Dendritic cell treated with granulocyte-macrophage colony-stimulating factor and Interleukin-4, amounts not matched to agents 40 ng/mL and 50 ng/mL, for 4 days (primary cell): Measurements from ENCODE around the gene IRF2.

Experiments
- H3K27ac Mint-ChIP-seq: one replicate; pipeline ENCODE4 v1.8.0; 2022; ENCODE audit warnings: mild to moderate bottlenecking, mixed read lengths
- H3K27me3 Mint-ChIP-seq: one replicate; pipeline ENCODE4 v1.8.0; 2022; ENCODE audit warnings: mild to moderate bottlenecking, mixed read lengths
- H3K36me3 Mint-ChIP-seq: one replicate; pipeline ENCODE4 v1.8.0; 2022; ENCODE audit warnings: low read depth, mixed read lengths
- H3K4me1 Mint-ChIP-seq: one replicate; pipeline ENCODE4 v1.8.0; 2022; ENCODE audit warnings: low read depth, mixed read lengths
- H3K4me3 Mint-ChIP-seq: one replicate; pipeline ENCODE4 v1.8.0; 2022; ENCODE audit warnings: mild to moderate bottlenecking, moderate library complexity, mixed read lengths
- H3K9me3 Mint-ChIP-seq: one replicate; pipeline ENCODE4 v1.8.0; 2022; ENCODE audit warnings: mixed read lengths
- intact Hi-C: fragments of 100-400 bp; cut with micrococcal nuclease; formaldehyde crosslinking; loops from one replicate; pipeline ENCODE4 v1.15.0; 2022

The IRF2 gene

DNA sequence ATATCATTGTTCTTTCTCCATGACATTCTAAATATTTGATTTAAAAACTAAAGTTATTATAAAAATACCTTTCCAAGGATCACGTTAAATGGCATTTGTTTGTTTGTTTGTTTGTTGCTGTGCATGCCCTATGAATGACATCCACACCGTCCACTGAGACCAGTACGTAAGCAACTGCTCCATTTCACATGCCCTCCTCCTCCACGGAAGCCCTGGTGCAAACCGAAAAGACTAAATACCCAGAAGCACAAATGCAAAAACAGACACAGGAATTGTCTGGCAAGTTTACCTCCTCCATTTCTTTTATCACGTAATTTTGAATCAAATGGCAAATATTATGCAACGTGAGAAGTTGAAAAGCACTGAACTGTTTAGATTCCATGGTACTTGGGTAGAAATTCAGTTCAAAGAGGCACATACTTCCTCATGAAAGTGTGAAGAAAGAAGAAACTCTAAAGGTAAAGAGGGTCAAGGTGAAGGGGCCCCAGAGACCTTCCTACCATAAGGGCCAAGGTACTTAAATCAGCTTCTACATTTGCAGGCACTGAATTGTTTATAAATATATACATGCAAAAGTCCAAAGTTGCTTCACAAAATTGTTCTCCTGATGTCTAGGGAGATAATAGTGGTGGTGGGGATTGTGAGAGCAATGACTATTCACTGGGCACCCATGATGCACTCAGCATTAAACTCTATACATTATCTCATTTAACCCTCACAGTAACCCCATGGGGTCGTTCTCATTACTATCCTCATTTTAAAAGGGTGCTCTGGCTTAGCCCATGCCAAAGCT, 23.4 kb downstream of the IRF2 start:
- no peak overlapping the region for H3K4me3 Mint-ChIP-seq
- no peaks in the 10 kb centered on the region for H3K9me3 Mint-ChIP-seq
- intact Hi-C loops = no loop called here
- H3K27me3 Mint-ChIP-seq = no peaks in the 10 kb centered on the region
- peaks cover 87% of the 10 kb centered on the region for H3K4me1 Mint-ChIP-seq
- H3K36me3 Mint-ChIP-seq = peaks cover 61% of the 10 kb centered on the region
- H3K27ac Mint-ChIP-seq = no peak overlapping the region

DNA sequence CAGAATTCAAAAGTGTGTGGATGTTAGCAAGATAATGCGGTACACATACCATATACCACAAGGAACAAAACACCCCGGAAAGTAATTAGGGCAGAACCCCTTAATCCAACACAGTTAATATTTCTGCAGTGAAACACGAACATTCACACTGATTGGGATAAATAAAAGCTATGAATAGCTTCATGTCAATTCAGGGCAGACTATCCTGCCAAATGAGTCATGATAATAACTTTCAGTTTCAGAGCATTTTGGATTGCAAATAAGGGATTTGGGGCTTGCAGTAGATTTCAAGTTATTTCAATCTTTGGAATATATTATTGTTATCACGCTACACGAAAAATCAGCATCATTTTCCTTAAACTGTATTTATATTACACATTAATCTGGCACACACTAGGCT, 24.3 kb downstream of the IRF2 start:
- Mint-ChIP-seq H3K36me3 (peaks cover 56% of the 10 kb centered on the region), H3K27me3 (no peaks in the 10 kb centered on the region), H3K27ac (no peak overlapping the region), H3K4me1 (peaks cover 87% of the 10 kb centered on the region), H3K4me3 (no peak overlapping the region), H3K9me3 (no peaks in the 10 kb centered on the region)
- intact Hi-C loops = no loop called here

DNA sequence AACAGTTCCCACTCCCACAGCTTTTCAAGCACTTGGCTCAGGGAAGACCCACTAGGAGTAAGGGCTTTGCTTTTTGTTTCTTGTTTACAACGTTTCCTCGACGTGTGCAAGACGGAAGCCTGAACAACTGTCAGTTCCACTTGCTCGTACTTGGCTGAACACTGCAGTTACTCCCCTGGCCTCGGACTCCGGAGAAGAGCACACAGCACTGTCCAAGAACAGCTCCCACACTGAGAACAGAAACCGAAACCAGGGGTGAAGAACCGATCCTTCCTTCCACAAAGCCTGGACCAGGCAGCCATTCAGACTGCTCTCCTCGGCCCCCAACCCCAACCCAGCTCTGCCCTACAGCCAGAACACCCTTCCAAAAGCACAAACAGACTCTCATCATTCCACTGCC, 25.5 kb downstream of the IRF2 start:
- peak overlapping the region; percentile 76 for H3K4me3 Mint-ChIP-seq
- H3K27me3 Mint-ChIP-seq = no peaks in the 10 kb centered on the region
- H3K36me3 Mint-ChIP-seq = peaks cover 53% of the 10 kb centered on the region
- H3K4me1 Mint-ChIP-seq = peaks cover 82% of the 10 kb centered on the region
- intact Hi-C loops = no loop called here
- H3K27ac Mint-ChIP-seq = peak overlapping the region; percentile 84
- no peaks in the 10 kb centered on the region for H3K9me3 Mint-ChIP-seq

- peaks cover 79% of the 10 kb centered on the region for H3K4me1 Mint-ChIP-seq
- H3K4me3 Mint-ChIP-seq = no peak overlapping the region
- H3K27me3 Mint-ChIP-seq = no peaks in the 10 kb centered on the region
- peak overlapping the region; percentile 84 for H3K27ac Mint-ChIP-seq
- H3K9me3 Mint-ChIP-seq = no peaks in the 10 kb centered on the region
- peaks cover 53% of the 10 kb centered on the region for H3K36me3 Mint-ChIP-seq
- intact Hi-C loops = no loop called here
Observed at GRCh38 chr4:184448141-184448540, 26.2 kb downstream of the IRF2 start.

- Mint-ChIP-seq H3K27ac (peak overlapping the region; percentile 84), H3K27me3 (no peaks in the 10 kb centered on the region), H3K4me3 (no peak overlapping the region), H3K36me3 (peaks cover 53% of the 10 kb centered on the region), H3K9me3 (no peaks in the 10 kb centered on the region), H3K4me1 (peaks cover 81% of the 10 kb centered on the region)
- intact Hi-C loops = no loop called here
Observed at GRCh38 chr4:184447664-184448063, 26.7 kb downstream of the IRF2 start.

DNA sequence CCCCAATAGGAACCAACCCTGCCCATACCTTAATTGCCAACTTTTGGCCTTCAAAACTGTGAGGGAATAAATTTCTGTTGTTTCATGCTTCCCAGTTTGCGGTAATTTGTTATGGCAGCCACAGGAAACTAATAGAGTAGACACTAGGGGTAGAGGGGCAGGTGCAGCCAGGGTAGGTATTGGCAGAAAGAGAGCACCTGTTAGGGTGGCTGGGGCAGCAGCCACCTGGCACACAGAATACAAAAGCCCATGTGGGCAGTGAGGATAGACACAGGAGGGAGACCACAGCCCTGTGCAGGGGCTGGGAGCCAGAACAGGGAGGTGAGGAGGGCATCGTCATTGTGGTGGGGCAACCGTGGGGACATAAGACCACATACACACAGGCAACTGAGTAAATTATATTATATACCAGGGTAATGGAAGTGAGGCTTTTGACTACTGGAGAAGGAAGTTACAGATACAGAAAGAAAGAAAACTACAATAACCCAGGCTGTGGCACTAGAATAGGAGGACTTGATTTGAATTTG, 28.2 kb downstream of the IRF2 start:
- Mint-ChIP-seq H3K4me3 (no peak overlapping the region), H3K27ac (no peak overlapping the region), H3K4me1 (peaks cover 76% of the 10 kb centered on the region), H3K9me3 (no peaks in the 10 kb centered on the region), H3K27me3 (no peaks in the 10 kb centered on the region), H3K36me3 (peaks cover 49% of the 10 kb centered on the region)
- intact Hi-C loops = no loop called here

DNA sequence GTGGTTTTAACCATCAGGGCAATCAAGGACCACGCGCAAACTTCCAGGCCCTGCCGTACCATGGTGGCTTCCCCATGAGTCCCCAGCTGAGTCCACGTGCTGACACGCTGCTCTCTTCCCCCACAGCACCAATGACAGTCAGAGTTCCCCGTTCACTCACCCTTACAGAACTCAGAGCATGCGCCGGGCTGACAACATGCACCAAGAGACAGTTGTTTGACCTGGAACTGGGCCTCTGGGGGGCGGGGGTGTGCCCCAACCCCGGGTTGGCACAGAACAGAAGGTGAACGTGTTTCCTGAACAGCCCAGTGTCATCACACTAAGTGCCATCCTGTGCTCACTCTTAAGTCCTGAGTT, 29.4 kb downstream of the IRF2 start:
- intact Hi-C loops = no loop called here
- no peaks in the 10 kb centered on the region for H3K9me3 Mint-ChIP-seq
- no peak overlapping the region for H3K4me3 Mint-ChIP-seq
- H3K27ac Mint-ChIP-seq = no peak overlapping the region
- H3K27me3 Mint-ChIP-seq = no peaks in the 10 kb centered on the region
- H3K36me3 Mint-ChIP-seq = peaks cover 61% of the 10 kb centered on the region
- peaks cover 82% of the 10 kb centered on the region for H3K4me1 Mint-ChIP-seq

DNA sequence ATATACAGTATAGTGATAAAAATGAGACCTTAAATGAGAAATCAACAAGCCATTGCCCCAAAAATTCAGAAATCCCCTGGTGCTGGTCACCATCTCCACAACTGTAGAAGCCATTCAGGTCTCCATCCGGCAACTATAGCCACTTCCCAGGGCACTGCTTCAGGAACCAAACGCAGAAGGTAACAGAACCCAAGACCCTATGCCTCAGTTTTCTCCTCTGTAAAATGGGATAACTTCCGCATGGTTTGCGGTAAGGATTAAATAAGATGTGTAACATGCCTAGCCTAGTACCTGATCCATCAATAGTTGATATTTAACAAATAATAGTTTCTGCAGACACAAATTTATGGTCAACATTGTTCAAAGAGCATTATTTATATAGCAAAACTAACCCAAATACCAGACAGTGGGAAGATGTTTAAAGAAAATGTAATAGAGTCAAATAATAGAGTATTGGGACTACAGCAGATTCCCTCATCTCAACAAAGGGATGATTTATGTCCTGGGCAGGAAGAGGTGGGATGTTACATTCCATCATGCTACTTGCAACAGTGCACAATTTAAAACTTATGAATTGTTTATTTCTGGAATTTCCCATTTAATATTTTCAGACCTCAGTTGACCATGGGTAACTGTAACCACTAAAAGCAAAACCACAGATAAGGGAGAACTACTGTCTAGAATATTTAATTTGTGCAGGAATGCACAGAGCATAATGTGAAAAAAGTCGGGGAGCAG, 30.0 kb downstream of the IRF2 start:
- Mint-ChIP-seq H3K4me3 (no peak overlapping the region), H3K36me3 (peaks cover 61% of the 10 kb centered on the region), H3K27me3 (no peaks in the 10 kb centered on the region), H3K4me1 (peaks cover 82% of the 10 kb centered on the region), H3K9me3 (no peaks in the 10 kb centered on the region), H3K27ac (no peak overlapping the region)
- intact Hi-C loops = no loop called here

- Mint-ChIP-seq H3K27ac (no peak overlapping the region), H3K4me3 (no peak overlapping the region)
- intact Hi-C loops = no loop called here
Observed at GRCh38 chr4:184443318-184443717, 31.0 kb downstream of the IRF2 start.

DNA sequence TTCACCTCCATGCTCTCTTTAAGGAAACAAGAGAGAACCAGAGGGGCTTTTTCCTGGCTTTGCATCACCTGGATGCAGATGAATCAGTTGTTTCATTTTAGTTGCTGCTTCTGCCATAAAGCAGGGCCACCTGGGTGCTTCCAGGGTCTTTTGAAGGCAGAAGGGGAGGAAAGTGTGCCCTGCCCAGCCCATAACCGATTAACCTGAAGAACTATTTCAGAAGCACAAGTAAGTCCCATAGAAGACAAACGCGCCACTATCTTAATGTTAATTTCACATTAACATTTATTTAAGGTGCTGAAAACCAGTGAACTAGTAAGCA, 32.1 kb downstream of the IRF2 start:
- H3K4me3 Mint-ChIP-seq = no peak overlapping the region
- H3K27me3 Mint-ChIP-seq = no peaks in the 10 kb centered on the region
- intact Hi-C loops = no loop called here
- H3K27ac Mint-ChIP-seq = peak overlapping the region; percentile 27
- peaks cover 44% of the 10 kb centered on the region for H3K36me3 Mint-ChIP-seq
- peaks cover 79% of the 10 kb centered on the region for H3K4me1 Mint-ChIP-seq
- no peaks in the 10 kb centered on the region for H3K9me3 Mint-ChIP-seq

More at GRCh38 chr4:184443318-184443717, 31.0 kb downstream of the IRF2 start:
- H3K9me3 Mint-ChIP-seq = no peaks in the 10 kb centered on the region
- no peaks in the 10 kb centered on the region for H3K27me3 Mint-ChIP-seq
- H3K36me3 Mint-ChIP-seq = peaks cover 50% of the 10 kb centered on the region
- peaks cover 79% of the 10 kb centered on the region for H3K4me1 Mint-ChIP-seq

GRCh38 chr4:184441461-184442313, 32.7 kb downstream of the IRF2 start:
- Mint-ChIP-seq H3K9me3 (no peaks in the 10 kb centered on the region), H3K27me3 (no peaks in the 10 kb centered on the region), H3K36me3 (peaks cover 39% of the 10 kb centered on the region), H3K4me1 (peaks cover 79% of the 10 kb centered on the region), H3K27ac (peak overlapping the region; percentile 27), H3K4me3 (no peak overlapping the region)
- intact Hi-C loops = no loop called here

GRCh38 chr4:184440595-184441358, 33.6 kb downstream of the IRF2 start:
- Mint-ChIP-seq H3K36me3 (peaks cover 39% of the 10 kb centered on the region), H3K4me1 (peaks cover 76% of the 10 kb centered on the region), H3K4me3 (no peak overlapping the region), H3K9me3 (no peaks in the 10 kb centered on the region), H3K27ac (peak overlapping the region; percentile 35), H3K27me3 (no peaks in the 10 kb centered on the region)
- intact Hi-C loops = no loop called here

- Mint-ChIP-seq H3K4me1 (peaks cover 69% of the 10 kb centered on the region), H3K9me3 (no peaks in the 10 kb centered on the region), H3K27me3 (no peaks in the 10 kb centered on the region), H3K4me3 (no peak overlapping the region), H3K36me3 (peaks cover 41% of the 10 kb centered on the region), H3K27ac (peak overlapping the region; percentile 35)
- intact Hi-C loops = loop anchor here (5.0 kb wide), 1 partner anchor 32 kb away; the partner anchor contains the start of gene IRF2
Observed at GRCh38 chr4:184439856-184440594, 34.3 kb downstream of the IRF2 start.
